ENCODE measurements around the gene PAX8.

PAX8 gene

DNA sequence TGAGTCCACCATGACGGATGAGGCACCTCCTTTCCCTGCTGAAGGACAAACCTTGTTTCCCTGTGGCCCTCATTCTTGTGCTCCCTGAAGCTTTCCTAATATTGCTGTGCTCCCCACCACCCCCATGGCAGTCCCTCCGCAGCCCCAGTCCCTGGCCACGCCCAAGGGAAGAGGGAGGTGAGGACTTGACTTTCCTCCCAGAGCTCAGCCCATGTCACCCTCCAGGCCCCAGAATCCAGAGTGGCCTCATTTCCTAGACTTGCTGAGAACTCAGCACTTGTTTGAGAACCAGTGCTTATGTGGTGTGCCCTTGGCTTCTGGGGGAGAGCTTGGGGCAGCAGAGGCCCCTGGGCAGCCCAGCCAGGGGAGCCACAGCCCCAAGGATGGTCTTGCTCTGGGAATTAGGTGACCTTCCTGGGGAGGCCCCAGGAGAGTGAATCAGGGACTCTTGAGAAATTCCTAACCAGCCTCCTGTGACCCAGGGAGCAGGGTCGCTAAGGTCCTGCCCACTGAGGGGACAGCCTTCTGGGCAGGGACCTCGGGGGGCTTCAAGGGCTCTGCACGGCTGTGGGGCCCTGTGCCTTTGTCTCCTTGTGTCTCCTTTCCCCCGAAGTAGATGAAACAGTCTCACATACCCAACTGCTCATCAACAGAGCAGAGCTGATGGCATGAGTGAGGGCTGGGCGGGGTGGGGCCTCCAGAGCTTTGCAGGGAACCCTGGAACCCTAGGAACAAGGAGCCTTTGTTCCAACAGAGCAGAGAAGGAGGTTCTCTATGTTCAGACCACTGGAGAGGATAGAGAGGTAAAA, 77.0 kb downstream of the PAX8 start:
- ATAC-seq: no peak

DNA sequence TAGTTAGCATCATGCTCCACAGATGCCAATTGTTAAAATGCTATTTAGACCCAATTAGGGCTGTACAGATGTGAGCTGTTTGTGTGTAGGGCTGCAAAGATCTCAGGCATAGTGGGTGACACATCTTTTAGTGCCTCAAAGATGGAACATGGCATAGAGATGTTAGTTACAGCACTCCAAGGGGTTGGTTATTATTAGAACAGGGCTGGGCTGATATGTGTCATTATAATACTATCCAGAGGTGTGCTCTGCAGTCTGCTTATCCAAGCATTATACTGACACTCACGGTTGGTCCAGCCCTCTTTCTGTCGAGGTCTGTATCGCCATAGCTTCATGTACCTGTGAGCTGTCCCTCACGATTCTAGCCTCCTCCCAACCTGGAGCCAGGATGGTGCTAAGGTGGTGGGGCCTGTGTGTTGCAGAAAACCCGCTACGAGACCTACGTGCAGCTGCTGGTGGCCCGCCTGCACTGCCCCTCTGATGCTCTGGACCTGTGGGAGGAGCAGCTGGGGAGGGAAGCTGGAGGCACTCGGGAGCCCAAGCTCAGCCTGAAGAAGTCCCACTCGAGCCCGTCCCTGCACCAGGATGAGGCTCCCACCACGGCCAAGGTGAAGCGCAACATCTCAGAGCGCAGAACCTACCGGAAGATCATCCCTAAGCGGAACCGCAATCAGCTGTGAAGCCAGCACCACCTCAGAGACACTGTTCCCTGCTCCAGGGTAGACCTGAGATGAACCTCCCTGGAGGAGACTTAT, 77.8 kb downstream of the PAX8 start:
- no peak for ATAC-seq

DNA sequence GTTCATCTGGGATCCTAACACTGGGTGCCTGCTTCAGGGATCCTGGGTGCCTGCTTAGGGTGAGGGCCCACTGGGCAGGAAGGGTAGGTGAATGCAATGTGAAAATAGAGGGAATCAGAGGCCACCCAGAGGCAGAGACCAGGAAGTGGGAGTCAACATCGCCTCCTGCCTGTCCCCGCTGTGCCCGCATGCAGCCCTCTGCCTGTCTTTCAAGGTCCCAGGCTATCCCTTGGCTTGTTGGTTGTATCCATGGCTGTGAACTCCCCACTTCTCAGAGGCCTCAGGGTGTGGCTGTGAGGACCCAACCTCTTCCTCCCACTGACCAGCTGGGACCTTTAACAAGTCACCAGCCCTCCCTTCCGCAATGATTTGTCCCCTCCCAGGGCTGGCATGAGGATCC, 78.5 kb downstream of the PAX8 start:
- ATAC-seq: no peak

DNA sequence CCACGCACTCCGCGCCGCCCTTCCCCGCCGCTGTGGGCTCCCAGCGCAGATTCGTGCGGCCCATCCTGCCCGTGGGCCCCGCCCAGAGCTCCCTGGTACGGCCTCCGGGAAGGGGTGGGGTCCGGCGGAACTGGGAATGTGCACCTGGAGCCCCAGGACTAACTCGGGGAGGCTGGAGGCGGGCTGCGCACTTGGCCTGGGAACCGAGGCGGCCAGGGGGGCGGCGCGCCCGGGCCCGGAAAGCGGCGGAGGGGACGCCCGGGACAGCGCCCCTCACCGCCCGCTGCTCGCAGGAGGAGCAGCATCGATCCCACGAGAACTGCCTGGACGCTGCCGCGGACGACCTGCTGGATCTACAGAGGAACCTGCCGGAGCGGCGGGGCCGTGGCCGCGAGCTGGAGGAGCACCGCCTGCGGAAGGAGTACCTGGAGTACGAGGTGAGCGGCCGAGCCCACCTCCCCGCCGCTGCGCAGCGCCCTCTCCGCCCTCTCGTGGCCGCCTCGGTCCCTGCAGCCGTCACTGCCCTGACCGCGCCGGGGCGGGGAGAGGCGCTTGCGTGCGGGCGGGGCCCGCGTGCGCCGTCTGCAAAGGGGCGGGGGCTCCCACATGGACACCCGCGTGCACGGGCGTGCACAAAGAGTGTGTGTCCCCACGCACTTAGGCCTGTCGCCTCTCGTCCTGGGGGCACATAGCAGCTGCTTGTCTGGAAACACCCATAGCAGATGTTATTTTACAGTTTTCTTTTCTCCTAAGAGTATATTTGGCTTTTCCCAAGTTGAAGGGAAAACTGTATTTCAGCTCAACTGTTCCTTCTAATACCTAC, 79.7 kb downstream of the PAX8 start:
- ATAC-seq: peak; percentile 78 to 85

DNA sequence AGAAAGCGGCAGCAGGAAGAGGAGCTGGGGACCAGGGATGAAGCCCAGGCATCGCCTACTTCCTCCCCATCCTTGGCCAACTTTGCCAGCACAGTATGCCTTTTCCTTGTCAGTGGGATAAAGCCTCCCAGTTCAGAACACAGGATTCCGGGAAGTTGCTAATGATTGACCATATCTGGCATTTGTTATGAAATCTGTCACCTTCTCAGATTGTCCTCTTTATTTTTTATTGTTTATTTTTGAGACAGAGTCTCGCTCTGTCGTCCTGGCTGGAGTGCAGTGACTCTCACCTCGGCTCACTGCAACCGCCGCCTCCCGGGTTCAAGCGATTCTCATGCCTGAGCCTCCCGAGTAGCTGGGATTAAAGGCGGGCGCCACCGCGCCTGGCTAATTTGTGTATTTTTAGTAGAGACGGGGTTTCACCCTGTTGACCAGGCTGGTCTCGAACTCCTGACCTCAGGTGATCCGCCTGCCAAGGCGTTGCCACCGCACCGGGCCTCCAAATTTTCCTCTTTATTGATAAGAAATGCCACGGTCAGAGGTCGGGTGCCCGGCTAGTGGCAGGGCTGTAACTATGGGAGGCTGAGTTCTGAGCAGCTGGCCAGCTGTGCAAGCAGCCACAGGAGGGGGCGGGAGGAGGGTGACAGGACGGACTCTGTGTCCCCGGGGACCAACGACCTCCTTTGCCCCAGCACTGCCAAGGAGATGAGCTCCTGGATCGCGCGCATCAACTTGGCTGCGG, 80.5 kb downstream of the PAX8 start:
- ATAC-seq: no peak

DNA sequence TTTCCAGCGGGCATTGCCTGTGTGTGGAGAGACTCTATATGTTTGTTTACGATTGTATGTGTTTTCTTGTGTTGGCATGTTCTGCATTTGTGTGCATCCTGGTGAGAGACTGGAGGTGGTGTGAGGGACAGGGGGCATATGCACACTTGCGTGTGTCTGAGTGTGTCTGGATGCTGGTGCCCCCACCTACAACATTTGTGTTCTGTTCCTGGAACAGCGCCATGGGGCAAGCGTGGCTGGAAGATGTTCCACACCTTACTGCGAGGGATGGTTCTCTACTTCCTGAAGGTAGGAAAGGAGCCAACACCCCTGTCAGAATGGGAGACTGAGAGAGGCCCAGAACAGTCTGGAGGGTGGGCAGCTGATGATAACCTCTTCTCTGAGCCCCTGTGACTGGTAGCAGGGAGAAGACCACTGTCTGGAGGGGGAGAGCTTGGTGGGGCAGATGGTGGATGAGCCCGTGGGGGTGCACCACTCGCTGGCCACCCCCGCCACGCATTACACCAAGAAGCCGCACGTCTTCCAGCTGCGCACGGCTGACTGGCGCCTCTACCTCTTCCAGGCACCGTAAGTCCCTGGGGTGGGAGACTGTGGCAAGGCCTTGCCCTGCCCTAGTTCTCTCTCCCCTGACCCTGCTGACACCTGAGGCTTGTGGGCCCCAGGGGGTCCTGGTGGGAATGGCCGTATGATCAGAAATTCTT, 81.2 kb downstream of the PAX8 start:
- ATAC-seq: no peak

DNA sequence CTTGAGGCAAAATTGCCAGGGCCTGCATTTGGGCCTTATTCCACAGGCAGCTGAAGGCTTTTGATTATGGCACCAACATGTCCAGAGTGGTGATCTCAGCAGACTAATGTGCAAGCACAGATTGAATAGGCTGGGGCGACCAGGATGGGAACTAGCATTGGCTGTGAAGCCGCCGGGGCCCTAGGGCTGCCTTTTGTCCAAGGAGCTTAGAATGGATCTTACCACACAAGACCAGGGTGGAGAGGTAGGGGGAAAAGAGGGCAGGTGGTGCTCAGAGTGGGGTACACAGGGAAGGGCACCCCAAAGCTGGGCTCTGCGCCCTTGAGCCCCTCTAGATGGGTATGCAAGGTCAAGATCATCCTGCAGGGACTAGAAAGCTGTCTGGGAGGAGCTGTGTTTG, 81.9 kb downstream of the PAX8 start:
- ATAC-seq: no peak

DNA sequence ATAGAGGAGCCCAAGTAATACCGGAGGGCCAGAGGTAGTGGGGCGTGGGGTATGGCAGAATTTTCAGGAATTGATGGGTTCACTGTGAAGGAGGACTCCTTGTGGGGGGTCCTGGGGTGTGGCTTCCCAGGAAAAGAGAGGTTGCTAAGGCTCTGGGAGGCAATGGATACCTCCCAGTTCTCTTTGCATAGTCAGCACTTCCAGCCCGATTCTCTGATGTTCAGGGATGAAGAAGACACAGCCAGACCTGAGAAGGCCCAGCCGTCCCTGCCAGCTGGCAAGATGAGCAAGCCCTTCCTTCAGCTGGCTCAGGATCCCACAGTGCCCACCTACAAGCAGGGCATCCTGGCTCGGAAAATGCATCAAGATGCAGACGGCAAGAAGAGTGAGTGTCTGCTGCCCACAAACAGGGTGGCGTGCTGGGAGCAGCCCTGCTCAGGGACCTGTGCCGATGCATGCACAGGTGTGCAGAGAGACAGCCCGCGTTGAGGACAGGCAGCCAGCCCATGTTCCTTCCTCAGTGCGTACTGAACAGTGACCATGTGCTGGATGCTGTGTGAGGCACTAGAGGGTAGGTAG, 82.7 kb downstream of the PAX8 start:
- ATAC-seq: no peak

DNA sequence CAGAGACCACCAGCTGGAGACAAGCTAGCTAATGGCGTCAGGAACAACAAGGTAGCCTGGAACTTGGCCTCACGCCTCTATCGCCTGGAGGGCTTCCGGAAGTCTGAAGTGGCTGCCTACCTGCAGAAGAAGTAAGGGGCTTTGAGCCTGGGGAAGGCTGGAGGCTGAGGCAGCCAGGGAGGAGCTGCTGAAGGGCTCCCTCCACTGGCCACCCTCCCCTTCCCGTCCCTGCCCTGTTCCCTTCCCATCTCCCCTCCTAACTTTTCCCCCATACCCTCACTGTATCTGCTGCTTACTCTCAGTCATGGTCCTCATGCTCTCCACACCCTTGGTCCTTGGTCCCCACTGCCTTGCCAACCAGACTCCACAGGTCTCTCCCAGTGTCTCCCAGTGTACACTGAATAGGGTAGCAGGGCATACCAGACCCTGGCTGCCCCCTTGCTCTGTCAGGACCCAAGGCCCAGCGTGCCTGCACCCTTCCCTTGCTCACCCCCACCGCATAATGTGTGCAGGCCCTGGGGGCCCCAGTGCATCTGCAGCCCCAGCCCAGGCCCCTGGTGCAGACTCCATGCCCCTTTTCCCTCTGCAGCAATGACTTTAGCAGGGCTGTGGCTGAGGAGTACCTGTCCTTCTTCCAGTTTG, 86.1 kb downstream of the PAX8 start:
- no peak for ATAC-seq

DNA sequence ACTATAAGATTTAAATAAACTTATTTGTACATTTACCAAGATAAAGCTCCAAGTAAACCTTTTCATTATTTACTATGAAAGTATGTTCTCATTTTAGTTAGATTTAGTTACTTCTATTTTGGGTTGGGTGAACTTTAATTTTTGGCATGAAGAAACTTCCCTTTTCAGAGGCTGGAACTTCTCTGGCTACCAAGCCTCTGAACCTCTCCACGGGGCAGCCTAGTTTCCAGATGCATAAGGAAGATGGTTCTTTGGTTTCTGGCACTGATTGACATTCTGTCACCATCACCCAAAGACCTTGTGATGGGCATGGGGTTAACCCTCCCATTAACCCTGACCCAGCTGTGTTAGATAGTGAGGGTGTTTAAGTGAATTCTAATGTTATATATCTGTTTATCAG, 87.8 kb downstream of the PAX8 start:
- no peak for ATAC-seq

DNA sequence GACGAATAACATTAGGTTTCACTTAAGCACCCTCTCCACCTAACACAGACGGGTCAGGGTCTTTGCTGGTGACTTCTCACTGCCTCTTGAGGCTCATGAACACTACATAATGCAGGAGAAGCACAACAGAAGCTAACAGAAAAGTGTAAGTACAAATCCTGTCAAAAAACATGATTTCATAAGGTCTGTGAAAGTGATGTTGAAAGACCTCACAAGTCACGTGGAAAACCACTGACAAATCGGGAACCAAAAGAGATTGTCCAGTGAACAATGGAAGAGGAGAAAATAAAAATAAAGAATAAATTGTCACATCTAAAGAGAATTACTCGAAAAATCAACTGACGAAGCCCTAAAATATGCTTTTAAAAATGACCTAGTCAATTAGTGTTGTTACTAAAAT, 91.0 kb downstream of the PAX8 start:
- ATAC-seq: no peak

DNA sequence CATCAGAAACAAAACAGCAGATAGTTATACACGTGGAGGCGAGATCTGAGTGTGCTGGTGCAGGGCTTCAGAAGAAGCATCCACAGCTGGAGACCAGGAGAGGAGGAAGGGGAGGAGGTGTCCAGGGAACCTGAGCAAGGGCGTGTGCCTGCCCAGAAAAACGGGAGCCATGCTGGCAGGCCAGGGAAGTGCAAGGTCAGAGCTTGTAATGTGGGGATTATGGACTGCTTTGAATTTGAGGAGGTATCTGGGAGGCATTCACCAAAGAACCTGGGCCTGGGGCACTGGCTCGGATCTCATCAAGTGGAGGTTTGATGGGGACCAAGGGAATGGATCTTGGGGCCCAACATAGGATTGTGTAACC, 92.3 kb downstream of the PAX8 start:
- ATAC-seq: no peak

DNA sequence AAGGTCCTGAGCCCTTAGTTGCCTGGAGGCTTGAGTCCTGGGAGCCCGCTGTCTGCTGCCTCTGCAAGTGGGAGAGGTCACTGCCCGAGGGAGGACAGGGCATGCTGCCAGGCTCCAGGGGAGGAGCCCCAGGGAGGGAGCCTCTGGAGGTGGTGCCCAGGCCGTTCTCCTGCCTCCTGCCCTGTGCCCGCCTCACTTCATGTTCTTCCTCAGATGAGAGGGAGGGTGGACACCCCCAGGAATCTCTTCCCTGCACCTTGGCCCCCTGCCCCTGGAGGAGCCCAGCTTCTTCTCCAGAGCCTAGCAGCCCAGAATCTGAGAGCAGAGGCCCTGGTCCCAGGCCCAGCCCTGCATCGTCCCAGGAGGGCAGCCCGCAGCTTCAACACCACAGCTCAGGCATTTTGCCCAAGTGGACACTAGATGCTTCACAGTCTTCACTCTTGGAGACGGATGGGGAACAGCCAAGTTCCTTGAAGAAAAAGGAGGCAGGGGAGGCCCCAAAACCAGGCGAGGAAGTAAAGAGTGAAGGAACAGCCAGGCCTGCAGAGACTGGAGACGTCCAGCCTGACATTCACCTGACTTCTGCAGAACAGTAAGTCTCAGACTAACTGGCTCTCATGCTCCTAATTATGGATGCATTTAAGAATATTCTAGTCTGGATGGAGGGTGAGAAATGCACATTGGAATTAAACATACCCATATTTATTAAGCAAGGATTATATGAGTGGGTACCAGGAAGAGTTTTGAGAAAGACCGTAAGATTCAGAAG, 92.9 kb downstream of the PAX8 start:
- no peak for ATAC-seq

DNA sequence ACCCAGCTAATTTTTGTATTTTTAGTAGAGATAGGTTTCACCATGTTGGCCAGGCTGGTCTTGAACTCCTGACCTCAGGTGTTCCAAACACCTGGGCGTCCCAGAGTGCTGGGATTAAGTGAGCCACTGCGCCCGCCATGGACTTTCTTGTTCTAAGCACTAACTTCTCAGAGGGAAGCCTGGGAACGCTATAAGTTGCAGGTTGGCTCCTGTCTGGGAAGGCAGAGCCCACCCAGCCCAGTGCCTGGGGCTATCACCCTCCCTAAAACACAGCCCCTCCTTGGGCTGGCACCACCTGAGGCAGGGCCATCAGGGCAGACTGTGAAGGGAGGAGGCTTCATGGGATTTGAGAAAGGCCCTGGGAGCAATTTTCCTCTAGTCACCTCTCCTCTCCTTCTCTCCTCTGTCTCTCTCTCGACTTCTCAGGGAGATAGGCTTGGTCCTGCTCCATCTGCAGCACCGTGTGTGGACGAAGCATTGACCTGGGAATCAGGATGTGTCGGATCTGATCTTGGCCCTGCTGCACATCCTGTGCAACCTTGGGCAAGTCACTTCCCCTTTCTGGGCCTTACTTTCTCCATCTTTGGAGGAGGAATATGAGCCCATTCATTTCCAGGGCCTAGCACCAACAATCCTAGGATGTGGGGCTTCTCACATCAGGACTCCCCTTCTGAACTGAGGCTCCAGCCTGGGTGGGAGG, 94.0 kb downstream of the PAX8 start:
- ATAC-seq: no peak

DNA sequence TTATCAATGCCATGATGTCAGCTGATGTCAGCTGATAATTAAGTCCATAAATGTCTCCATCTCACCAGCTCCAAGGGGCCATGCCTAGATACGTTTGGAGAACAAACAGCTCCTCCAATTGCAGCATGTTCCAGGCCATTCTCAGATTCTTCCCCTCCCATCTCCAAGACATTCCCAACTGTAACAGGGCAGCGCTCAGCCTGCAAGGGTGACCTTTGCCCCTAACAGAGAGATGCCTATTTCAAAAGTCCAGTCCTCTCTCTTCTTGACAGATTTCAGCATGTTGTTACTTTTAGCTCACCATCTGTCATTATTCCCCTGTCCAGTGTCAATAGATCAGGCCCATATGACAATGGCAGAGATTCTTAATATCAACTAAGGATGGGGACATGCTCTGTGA, 95.0 kb downstream of the PAX8 start:
- no peak for ATAC-seq

DNA sequence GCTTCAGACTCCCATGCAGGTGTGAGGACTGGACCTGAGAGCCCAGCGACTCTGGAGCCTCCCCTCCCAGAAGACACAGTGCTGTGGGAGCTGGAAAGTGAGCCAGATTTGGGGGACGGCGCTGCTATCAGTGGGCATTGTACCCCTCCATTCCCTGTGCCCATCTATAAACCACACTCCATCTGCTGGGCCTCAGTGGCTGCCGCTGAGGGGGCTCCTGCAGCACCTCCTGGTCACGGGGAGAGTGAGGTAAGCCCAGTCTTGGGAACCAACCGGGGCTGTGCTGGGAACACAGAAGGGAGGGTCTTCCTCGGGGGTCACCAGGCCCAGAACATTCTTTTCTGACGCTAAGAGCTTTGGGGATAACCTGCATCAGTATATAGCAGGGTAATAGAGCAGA, 95.5 kb downstream of the PAX8 start:
- no peak for ATAC-seq

DNA sequence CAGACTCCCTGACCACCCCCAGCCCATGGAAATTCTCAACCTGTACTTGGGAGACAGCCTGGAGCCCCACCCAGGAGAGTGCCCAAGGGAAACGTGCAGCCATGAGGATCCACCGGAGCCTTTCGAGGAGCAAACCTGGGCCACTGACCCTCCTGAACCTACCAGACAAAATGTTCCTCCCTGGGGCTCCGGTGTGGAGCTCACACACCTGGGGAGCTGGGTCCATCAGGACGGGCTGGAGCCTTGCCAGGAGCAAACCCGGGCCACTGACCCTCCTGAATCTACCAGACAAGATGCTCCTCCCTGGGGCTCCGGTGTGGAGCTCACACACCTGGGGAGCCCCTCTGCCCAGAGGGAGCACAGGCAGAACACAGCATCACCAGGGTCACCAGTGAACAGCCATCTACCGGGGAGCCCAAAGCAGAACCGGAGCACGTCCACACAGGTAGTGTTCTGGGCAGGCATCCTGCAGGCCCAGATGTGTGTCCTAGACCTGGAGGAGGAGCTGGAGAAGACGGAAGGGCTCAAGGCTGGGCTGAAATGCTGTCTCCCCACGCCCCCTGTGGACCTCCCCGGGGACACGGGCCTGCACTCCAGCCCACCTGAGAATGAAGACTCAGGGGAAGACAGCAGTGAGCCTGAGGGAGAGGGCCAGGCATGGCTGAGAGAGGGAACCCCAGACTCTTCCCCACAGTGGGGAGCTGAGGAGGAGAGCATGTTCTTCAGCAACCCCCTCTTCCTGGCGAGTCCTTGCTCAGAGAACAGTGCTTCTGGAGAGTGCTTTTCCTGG, 96.1 kb downstream of the PAX8 start:
- ATAC-seq: no peak

DNA sequence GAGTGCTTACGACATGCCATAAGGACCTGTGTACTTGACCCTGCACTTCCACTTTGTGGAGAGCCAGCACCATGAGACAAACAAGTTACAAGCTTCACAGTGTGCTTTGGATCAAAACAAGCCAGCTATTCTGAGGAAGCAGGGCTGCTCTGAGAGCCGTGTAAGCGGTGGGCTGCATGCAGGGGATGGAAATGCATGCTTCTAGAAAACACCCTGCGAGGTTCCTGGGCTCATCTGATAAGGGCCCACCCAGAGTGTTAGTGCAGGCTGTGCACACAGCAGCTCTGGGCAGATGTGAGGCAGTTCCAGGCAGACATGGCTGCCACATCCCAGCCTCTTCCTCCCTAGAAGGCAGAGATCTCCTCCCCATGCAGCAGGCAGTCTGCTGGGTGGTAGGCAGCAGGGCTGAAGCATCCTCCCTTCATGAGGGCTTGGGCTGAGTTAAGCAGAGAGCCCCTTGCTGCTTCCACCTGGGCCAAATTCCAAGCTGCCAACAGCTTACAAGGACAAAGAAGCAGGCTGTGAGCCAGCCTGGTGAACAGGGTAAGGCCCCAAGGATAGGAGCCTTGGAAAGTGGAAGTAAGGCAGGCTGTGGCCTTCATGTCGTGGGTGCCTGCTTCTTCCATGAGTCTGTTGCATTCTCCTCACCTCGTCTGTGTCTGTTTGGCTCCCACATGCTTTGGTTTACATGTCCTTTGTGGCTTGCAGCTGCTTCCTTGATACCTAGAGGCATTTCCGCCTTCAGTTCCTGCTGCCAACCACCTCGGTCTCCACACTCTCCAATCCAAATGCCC, 97.3 kb downstream of the PAX8 start:
- no peak for ATAC-seq
